Thoracic aorta (tissue), 2 donors: ENCODE data around the gene TULP1. TPM values are rescaled to one million over a fixed set of nuclear protein-coding genes. Genes with fewer than 3 reads are reported as not detected.

ENCODE experiments used
- ATAC-seq: fragments of 150-250 bp; one replicate; pipeline ENCODE4 v1.8.0; 2017; ENCODE audit warnings: low read depth; ENCODE audit not compliant: insufficient number of reproducible peaks, low FRiP score
- DNase-seq: peaks from one replicate; pipeline ENCODE4 v3.0.0-alpha.2; 2020; ENCODE audit warnings: low spot score
- H3K27ac ChIP-seq, 2 donors: fragments of 200-600 bp; sonication (generic); 1 replicate in 1 of 2; 2 replicates in 1 of 2; pipeline ENCODE4 v1.5.1; 2016; ENCODE audit warnings: mild to moderate bottlenecking in 2 of 2, moderate library complexity in 2 of 2
- H3K27me3 ChIP-seq: fragments of 200-600 bp; sonication (generic); replicated peaks from 2 replicates; pipeline ENCODE4 v1.6.0; 2016; ENCODE audit warnings: mild to moderate bottlenecking; ENCODE audit not compliant: insufficient read depth
- H3K36me3 ChIP-seq: fragments of 200-600 bp; sonication (generic); one replicate; pipeline ENCODE4 v1.5.1; 2016
- H3K4me1 ChIP-seq, 2 donors: fragments of 200-600 bp; sonication (generic); 1 replicate in 1 of 2; 2 replicates in 1 of 2; pipeline versions ENCODE4 v1.5.1 to v1.6.0; 2016; ENCODE audit warnings: low read depth in 2 of 2, mild to moderate bottlenecking in 1 of 2; ENCODE audit not compliant: control insufficient read depth in 1 of 2
- H3K4me3 ChIP-seq: fragments of 200-600 bp; sonication (generic); 2 replicates; pipeline ENCODE4 v1.5.1; 2016; ENCODE audit warnings: mild to moderate bottlenecking
- H3K9me3 ChIP-seq: fragments of 200-600 bp; sonication (generic); 2 replicates; pipeline ENCODE4 v1.5.1; 2016
- CTCF ChIP-seq: fragments of 200-600 bp; sonication (generic); IDR thresholded peaks from one replicate; pipeline ENCODE4 v1.5.1; 2019; ENCODE audit warnings: antibody characterized with exemption
- total RNA-seq, 2 donors: library from RNA; depleted of rRNA; stranded (reverse); fragments of >200 nt; gene quantifications; one replicate each; pipeline versions ENCODE4 v1.1.0 to v1.2.3, GENCODE V29; 2016

The TULP1 gene
- total RNA-seq, 2 donors from 2014 or later: not detected

GRCh38 chr6:35480176-35480575, 32.5 kb downstream of the TULP1 start:
- no peak for DNase-seq
- Histone ChIP-seq H3K4me1 (peaks cover 1 to 7% of the 10 kb centered on the region in 2 donors), H3K9me3 (no peaks in the 10 kb centered on the region), H3K27me3 (no peaks in the 10 kb centered on the region), H3K36me3 (peaks cover 62% of the 10 kb centered on the region), H3K4me3 (no peak overlapping the region), H3K27ac (no peak overlapping the region)
- no peak for TF ChIP-seq CTCF
- ATAC-seq: no peak

DNA sequence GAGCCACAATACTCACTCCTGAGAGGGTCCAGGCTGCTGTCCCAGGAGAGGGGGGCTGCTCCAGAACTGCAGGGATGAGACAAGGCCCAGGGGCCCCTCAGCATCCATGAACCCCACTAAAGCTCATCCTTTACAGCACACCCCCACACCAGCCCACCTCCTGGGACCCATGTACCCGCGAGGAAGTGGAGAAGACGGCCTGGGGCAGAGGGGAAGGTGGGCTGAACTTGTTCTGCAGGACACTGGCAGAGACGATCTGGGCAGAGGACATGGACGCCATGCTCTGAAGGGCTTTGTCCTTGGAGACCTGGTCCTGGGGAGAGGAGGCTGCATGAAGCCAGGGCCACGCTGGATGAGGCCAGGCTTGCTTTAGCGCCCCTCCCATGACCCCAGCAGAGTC, 34.4 kb downstream of the TULP1 start:
- no peak for TF ChIP-seq CTCF
- H3K36me3 ChIP-seq: peaks cover 69% of the 10 kb centered on the region

DNA sequence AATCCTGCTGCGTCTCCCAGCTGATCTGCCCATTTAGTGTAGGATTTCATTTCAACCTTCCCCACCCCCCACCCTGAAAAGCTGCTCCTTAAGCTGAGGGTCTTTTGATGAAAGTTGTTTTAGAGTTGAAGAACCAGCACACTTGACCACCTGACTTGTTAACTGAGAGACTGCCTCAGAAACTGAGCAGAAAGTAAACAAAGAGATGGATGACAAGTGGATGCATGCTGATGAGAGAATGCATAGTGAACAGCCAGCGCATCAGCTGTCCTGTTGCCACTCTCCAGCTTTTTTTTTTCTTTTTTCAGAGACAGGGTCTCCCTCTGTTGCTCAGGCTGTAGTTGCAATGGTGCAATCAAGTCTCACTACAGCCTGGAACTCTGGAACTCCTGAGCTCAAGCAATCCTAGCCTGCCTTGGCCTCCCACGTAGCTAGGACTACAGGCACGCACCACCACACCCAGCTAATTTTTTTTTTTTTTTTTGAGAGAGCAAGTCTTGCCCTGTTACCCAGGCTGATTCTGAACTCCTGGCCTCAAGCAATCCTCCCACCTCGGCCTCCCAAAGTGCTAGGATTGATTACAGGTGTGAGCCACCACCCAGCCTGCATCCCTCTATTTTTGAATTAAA, 35.0 kb downstream of the TULP1 start:
- Histone ChIP-seq H3K27ac (no peak overlapping the region), H3K4me3 (no peak overlapping the region), H3K36me3 (peaks cover 68% of the 10 kb centered on the region), H3K4me1 (peaks cover 0 to 6% of the 10 kb centered on the region in 2 donors), H3K27me3 (no peaks in the 10 kb centered on the region), H3K9me3 (no peaks in the 10 kb centered on the region)
- no peak for DNase-seq
- ATAC-seq: no peak
- TF ChIP-seq CTCF: no peak

More for the DNA sequence above, 34.4 kb downstream of the TULP1 start:
- peaks cover 0 to under 1% of the 10 kb centered on the region in 2 donors for H3K4me1 ChIP-seq
- H3K4me3 ChIP-seq: no peak overlapping the region
- H3K27me3 ChIP-seq: no peaks in the 10 kb centered on the region
- no peak overlapping the region for H3K27ac ChIP-seq
- DNase-seq: no peak
- no peak for ATAC-seq
- H3K9me3 ChIP-seq: no peaks in the 10 kb centered on the region

- ATAC-seq (no peak), DNase-seq (no peak)
- Histone ChIP-seq H3K4me3 (no peak overlapping the region), H3K4me1 (peaks cover 0 to 13% of the 10 kb centered on the region in 2 donors), H3K9me3 (no peaks in the 10 kb centered on the region), H3K27me3 (no peaks in the 10 kb centered on the region), H3K36me3 (peaks cover 71% of the 10 kb centered on the region), H3K27ac (no peak overlapping the region)
- no peak for TF ChIP-seq CTCF
Measured at GRCh38 chr6:35477028-35477427, 35.7 kb downstream of the TULP1 start.

DNA sequence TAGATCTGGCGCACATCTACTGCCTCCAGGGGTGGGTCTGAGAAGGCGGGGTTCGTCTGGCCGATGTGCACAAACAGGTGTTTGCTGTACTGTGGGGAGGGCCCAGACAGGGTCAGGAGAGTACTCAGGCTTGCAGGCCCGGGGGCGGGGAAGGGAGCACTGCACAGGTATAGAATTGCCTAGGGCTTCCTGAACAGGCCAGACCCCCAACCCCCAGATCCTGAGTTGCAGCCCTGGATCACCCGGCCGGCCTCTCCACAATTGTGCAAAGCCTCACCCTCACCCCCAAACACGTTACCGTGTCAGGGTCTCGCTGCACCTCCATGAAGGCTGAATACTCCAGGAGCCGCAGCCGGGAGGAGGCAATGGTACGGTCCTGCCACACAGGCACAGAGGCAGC, 36.7 kb downstream of the TULP1 start:
- H3K4me1 ChIP-seq: peaks cover 0 to 20% of the 10 kb centered on the region in 2 donors
- H3K9me3 ChIP-seq: no peaks in the 10 kb centered on the region
- H3K4me3 ChIP-seq: no peak overlapping the region
- ATAC-seq (no peak), DNase-seq (no peak)
- H3K27me3 ChIP-seq: no peaks in the 10 kb centered on the region
- TF ChIP-seq CTCF: no peak
- no peak overlapping the region for H3K27ac ChIP-seq
- peaks cover 77% of the 10 kb centered on the region for H3K36me3 ChIP-seq
